Measurements from ENCODE around the gene DOK7. TPM values are rescaled to one million over a fixed set of nuclear protein-coding genes. Genes with fewer than 3 reads are reported as not detected.

Gene DOK7
- total RNA-seq, 1 experiment from 2014 or later, result 0.26 TPM

DNA sequence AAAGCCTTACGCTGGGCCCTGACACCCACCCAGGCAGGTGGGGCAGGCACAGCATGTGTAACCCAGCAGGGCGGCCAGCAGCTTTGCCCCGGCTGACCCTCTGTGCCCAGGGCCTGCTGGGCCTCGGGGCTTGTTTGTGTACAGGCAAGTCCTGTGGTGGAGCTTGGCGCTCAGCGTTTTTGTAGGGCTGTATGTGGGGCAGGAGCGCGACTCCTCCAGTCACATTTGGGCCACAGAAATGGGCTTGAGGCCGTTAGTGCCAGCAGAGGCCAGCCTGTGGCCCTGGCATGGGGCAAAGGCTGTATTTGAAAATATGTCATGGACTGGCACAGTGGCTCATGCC is 36.0 kb upstream of the DOK7 start:
- no CpG with 5 or more reads among the region's 9 CpGs for WGBS (ENCODE audit: extremely low coverage, insufficient read length, low lambda C conversion rate)

More for the DNA sequence above, 36.0 kb upstream of the DOK7 start:
- Histone ChIP-seq H3K4ac (ENCODE audit: low read depth, low read length) (no peak overlapping the region; the same call in 1 of the 2 replicates), H3K9me3 (ENCODE audit: control insufficient read depth, low read depth, low read length) (no peaks in the 10 kb centered on the region), H2BK12ac (ENCODE audit: insufficient read length, low read depth, low read length) (no peak overlapping the region), H2AFZ (ENCODE audit: low read length) (no peak overlapping the region), H4K91ac (ENCODE audit: insufficient read length, low read depth, low read length) (no peak overlapping the region), H3K18ac (ENCODE audit: insufficient read length, low read depth, low read length) (no peak overlapping the region), H4K5ac (ENCODE audit: insufficient read length, low read depth, low read length) (no peak overlapping the region), H3K79me1 (ENCODE audit: insufficient read depth, low read depth, low read length, poor library complexity, severe bottlenecking) (no peaks in the 10 kb centered on the region), H2BK120ac (ENCODE audit: low read depth, low read length, poor library complexity, severe bottlenecking) (no peak overlapping the region), H4K8ac (replicated peaks; ENCODE audit: insufficient read length, low read depth, low read length) (no peak overlapping the region), H2BK5ac (ENCODE audit: insufficient read length, low read length) (no peak overlapping the region), H3T11ph (ENCODE audit: low read length) (no peak overlapping the region), H2BK15ac (ENCODE audit: low read depth, low read length) (no peak overlapping the region), H3K23me2 (ENCODE audit: insufficient read length, low read depth, low read length, poor library complexity, severe bottlenecking) (no peaks in the 10 kb centered on the region), H3K4me2 (ENCODE audit: insufficient read depth, insufficient read length, low read length) (no peak overlapping the region), H2BK20ac (ENCODE audit: low read depth, low read length, poor library complexity, severe bottlenecking) (no peak overlapping the region), H3K27ac (ENCODE audit: insufficient read length, low read depth, low read length) (no peak overlapping the region), H3K56ac (ENCODE audit: insufficient read length, low read depth, low read length) (no peak overlapping the region), H3K79me2 (ENCODE audit: insufficient read depth, low read length) (no peaks in the 10 kb centered on the region), H3K23ac (ENCODE audit: insufficient read length, low read depth, low read length) (no peak overlapping the region), H2AK5ac (ENCODE audit: insufficient read length, low read length) (no peak overlapping the region), H3K27me3 (ENCODE audit: insufficient read depth, low read length) (no peaks in the 10 kb centered on the region), H3K4me1 (ENCODE audit: insufficient read depth, low read length) (no peaks in the 10 kb centered on the region), H4K20me1 (ENCODE audit: control insufficient read depth, insufficient read depth, insufficient read length) (no peaks in the 10 kb centered on the region), H3K14ac (ENCODE audit: insufficient read depth, low read length) (no peak overlapping the region; the same call in 1 of the 2 replicates), H3K9ac (ENCODE audit: extremely low read depth, insufficient read length, low read length) (no peak overlapping the region)
- H3K4me1 Mint-ChIP-seq, result peaks cover 4 to 11% of the 10 kb centered on the region in 2 experiments; a peak in 3 of 4 replicates
- H3K27ac Mint-ChIP-seq, result no peak overlapping the region
- TF ChIP-seq, protein P1, sequence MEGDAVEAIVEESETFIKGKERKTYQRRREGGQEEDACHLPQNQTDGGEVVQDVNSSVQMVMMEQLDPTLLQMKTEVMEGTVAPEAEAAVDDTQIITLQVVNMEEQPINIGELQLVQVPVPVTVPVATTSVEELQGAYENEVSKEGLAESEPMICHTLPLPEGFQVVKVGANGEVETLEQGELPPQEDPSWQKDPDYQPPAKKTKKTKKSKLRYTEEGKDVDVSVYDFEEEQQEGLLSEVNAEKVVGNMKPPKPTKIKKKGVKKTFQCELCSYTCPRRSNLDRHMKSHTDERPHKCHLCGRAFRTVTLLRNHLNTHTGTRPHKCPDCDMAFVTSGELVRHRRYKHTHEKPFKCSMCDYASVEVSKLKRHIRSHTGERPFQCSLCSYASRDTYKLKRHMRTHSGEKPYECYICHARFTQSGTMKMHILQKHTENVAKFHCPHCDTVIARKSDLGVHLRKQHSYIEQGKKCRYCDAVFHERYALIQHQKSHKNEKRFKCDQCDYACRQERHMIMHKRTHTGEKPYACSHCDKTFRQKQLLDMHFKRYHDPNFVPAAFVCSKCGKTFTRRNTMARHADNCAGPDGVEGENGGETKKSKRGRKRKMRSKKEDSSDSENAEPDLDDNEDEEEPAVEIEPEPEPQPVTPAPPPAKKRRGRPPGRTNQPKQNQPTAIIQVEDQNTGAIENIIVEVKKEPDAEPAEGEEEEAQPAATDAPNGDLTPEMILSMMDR (conservative IDR thresholded peaks at IDR 0.05), result no peak
- peaks cover 3 to 11% (median 9%) of the 10 kb centered on the region in 3 experiments; a peak in 5 of 7 replicates for H3K36me3 Mint-ChIP-seq (ENCODE audit: insufficient read depth in 1 of 3, low read depth in 3 of 3)
- H3K4me3 Mint-ChIP-seq, result no peak overlapping the region
- DNase-seq, result no peak
- no peaks in the 10 kb centered on the region for H3K27me3 Mint-ChIP-seq (ENCODE audit: low read depth)
- no peaks in the 10 kb centered on the region for H3K9me3 Mint-ChIP-seq

All from H9 (cell line).